D721Med (cell line): ENCODE results near the gene ARL5C.
A peak's percentile ranks its signal among the peaks of the same experiment; 100 is the strongest.

Experiments
- DNase-seq: peaks from one replicate; pipeline ENCODE4 v3.0.0; 2011; ENCODE audit warnings: low spot score; ENCODE audit not compliant: insufficient read length
- FAIRE-seq: peaks from 2 replicates; lab custom pipeline; 2011; peaks lifted over from hg19 to GRCh38; lab: Jason Lieb, UNC
- CTCF ChIP-seq: IDR thresholded peaks from 2 replicates; pipeline ENCODE4 v1.5.1; 2012; ENCODE audit warnings: mild to moderate bottlenecking, control low read depth; ENCODE audit not compliant: insufficient read depth; ENCODE audit errors: missing control alignments

Gene ARL5C

GRCh38 chr17:39194089-39194984 lies 28.4 kb upstream of the ARL5C start:
- no peak for FAIRE-seq
- TF ChIP-seq CTCF = peak; percentile 33
- DNase-seq = no peak

- no peak for DNase-seq
- TF ChIP-seq CTCF = no peak
- FAIRE-seq = no peak
Measured at GRCh38 chr17:39193346-39193745, 27.4 kb upstream of the ARL5C start.

GRCh38 chr17:39192901-39193300 lies 26.9 kb upstream of the ARL5C start:
- TF ChIP-seq CTCF = no peak

GRCh38 chr17:39191750-39192510 lies 26.0 kb upstream of the ARL5C start:
- DNase-seq = no peak
- TF ChIP-seq CTCF = no peak
- no peak for FAIRE-seq

More at GRCh38 chr17:39192901-39193300, 26.9 kb upstream of the ARL5C start:
- DNase-seq (no peak), FAIRE-seq (no peak)

- no peak for FAIRE-seq
- DNase-seq = no peak
- TF ChIP-seq CTCF = no peak
Measured at GRCh38 chr17:39187152-39187830, 21.3 kb upstream of the ARL5C start.

GRCh38 chr17:39186481-39187002 lies 20.6 kb upstream of the ARL5C start:
- no peak for TF ChIP-seq CTCF
- FAIRE-seq = no peak
- no peak for DNase-seq
